22Rv1 (cell line): ENCODE data around the gene ADCY1.

Experiments
- H3K27ac ChIP-seq: fragments of 450-650 bp; 2 replicates; pipeline ENCODE4 v1.5.1; 2017
- ZFX ChIP-seq: fragments of 450-650 bp; IDR thresholded peaks from 2 replicates; pipeline ENCODE4 v1.6.1; 2017; ENCODE audit warnings: antibody characterized with exemption, borderline replicate concordance
- TF ChIP-seq, protein P1 (sequence below): fragments of 450-650 bp; IDR thresholded peaks from 2 replicates; pipeline ENCODE4 v1.5.1; 2017; ENCODE audit warnings: mild to moderate bottlenecking

Gene ADCY1

DNA sequence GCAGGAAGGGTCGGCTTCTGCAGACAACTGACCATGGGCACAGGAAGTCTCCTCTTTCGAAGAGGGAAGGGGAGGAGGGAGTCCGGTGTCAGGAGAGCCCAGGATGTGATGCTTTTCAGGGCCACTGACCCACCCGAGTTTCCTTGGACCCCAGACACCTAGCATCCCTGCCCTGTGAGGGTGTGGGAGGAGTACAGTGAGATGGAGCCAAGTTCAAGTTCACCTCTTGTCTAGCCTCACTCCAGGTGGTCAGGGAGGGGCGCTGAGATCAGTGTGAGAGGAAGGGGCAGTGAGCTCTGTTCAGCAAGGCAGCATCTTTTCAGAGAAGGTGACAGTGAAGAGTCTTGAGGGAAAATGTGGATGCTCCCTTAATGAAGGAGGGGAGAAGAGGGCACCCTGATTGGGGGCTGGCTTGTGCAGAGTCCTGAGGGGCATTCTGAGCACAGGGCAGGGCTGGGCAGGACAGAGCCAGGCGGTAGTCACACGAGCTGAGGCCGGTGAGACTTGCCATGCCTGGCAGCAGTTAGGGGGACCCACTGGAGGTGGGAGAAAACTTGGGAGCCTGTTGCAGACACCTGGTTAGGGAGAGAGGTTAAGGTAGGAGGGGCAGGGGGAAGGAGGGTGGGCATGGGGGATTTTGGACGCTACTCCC, 49.7 kb downstream of the ADCY1 start:
- TF ChIP-seq, protein P1, sequence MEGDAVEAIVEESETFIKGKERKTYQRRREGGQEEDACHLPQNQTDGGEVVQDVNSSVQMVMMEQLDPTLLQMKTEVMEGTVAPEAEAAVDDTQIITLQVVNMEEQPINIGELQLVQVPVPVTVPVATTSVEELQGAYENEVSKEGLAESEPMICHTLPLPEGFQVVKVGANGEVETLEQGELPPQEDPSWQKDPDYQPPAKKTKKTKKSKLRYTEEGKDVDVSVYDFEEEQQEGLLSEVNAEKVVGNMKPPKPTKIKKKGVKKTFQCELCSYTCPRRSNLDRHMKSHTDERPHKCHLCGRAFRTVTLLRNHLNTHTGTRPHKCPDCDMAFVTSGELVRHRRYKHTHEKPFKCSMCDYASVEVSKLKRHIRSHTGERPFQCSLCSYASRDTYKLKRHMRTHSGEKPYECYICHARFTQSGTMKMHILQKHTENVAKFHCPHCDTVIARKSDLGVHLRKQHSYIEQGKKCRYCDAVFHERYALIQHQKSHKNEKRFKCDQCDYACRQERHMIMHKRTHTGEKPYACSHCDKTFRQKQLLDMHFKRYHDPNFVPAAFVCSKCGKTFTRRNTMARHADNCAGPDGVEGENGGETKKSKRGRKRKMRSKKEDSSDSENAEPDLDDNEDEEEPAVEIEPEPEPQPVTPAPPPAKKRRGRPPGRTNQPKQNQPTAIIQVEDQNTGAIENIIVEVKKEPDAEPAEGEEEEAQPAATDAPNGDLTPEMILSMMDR = no peak
- TF ChIP-seq ZFX = no peak
- H3K27ac ChIP-seq = no peak overlapping the region

DNA sequence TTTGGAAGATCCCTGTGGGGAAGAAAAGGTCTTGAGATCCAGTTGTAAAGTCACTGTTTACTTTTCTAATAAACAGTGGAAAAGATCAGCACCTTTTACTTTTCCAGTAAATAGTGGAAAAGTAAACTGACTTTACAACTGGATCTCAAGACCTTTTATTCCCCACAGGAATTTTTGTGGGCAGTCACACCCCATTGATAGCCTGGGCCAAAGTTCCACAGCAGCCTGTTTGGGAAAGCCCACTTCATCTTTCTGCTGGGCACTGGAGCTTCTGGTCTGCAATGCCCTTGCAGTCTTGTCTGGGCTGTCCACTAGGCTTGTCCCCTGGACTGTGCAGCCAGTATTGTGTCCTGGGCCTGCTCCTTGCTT, 50.2 kb downstream of the ADCY1 start:
- TF ChIP-seq, protein P1 = no peak
- no peak for TF ChIP-seq ZFX
- no peak overlapping the region for H3K27ac ChIP-seq

DNA sequence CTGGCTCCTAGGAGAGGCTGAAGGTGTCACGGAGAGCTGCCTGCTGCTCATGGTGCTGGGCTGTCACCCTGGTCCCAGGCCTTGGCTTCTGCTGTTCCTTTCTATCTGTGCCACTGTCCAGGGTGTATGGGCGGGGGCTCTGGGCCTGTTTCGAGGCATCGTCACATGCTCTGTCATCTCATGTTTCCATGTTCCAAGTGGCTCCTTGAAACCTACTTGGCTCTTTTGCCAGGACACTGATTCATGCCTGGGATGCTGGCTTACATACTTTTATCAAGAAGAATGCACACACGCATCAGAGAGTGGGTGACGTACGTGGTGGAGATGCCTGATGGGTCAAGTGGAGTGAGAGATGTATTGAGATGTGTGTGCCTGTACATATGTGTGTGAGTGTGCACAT, 50.9 kb downstream of the ADCY1 start:
- TF ChIP-seq ZFX = no peak
- TF ChIP-seq, protein P1 = no peak
- H3K27ac ChIP-seq = no peak overlapping the region

DNA sequence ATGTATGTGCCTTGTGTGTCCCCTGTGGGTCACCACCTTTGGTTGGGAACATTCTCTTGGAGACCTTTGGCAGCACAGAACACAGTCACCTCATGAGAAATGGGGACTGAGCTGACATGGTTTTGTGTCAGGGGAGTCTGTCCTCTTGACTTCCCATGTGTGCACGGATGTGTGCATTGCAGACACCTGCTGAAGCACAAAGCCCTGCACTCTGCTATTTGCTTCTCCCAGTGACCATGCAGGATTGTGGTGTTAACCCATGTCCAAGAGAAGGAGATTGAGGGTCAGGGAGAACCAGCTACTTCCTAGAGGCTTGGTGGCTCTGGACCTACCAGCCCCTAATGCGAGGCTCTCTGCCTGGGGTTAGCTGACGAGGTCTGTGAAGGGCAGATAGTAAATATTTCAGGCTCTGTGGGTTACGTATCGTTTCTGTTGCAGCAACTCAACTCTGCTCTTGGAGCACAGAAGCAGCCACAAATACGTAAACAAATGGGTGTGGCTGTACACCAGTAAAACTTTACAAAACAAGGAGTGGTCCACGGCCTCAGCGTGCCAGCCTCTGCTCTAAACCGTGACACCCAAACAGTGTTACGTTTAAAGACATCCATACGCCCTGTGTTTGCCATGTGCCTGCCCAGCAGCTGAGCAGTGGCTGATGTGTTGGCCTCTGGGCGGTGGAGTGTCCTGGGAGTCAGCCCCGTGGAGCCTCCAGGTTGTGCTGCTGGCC, 51.7 kb downstream of the ADCY1 start:
- no peak for TF ChIP-seq ZFX
- TF ChIP-seq, protein P1 = no peak
- H3K27ac ChIP-seq = no peak overlapping the region

DNA sequence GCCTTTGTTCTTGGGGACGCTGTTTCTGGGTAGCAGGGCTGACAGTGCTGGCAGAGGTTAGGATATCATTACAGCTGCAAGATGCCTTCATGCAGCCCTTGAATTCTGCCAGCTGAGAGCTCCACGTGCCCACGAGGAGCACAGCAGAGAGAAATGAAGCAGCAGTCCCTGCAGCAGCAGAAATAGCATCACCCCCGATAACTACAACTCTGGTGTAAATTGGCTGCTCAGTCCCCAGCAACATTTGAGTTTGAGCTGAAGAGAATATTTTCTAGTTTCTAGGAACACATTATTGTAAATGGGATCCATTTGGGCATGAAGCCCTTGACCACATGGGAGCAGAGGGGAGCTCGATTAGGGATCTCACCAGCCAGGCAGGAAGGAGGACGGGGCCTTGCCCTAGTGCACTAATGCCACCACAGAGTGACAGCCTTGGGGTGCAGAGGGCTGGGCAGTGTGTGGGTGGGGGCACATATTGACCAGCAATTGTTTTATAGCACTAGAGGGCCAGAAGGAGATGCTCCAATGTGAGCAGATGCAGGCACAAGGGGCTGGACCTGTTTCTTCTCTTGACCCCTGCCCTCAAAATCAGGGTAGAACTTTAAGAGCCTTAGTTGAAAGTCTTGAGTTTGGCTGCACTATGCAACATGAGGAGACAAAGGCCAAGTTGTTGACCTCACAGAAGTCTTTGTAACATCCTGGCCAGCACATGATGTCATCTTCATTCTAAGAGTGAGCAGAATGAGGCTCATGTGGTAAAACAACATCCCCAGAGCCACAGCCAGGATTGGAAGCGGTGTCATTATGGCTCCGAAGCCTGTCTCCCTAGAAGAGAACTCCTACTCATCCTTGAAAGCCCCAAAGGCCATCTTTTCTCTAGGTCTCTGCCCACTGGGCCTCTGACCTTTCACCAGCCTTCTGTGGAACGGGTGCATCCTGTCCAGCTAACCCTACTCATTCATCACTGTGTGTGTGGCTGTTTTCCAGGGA, 52.6 kb downstream of the ADCY1 start:
- H3K27ac ChIP-seq = no peak overlapping the region
- TF ChIP-seq, protein P1 = no peak
- TF ChIP-seq ZFX = no peak

DNA sequence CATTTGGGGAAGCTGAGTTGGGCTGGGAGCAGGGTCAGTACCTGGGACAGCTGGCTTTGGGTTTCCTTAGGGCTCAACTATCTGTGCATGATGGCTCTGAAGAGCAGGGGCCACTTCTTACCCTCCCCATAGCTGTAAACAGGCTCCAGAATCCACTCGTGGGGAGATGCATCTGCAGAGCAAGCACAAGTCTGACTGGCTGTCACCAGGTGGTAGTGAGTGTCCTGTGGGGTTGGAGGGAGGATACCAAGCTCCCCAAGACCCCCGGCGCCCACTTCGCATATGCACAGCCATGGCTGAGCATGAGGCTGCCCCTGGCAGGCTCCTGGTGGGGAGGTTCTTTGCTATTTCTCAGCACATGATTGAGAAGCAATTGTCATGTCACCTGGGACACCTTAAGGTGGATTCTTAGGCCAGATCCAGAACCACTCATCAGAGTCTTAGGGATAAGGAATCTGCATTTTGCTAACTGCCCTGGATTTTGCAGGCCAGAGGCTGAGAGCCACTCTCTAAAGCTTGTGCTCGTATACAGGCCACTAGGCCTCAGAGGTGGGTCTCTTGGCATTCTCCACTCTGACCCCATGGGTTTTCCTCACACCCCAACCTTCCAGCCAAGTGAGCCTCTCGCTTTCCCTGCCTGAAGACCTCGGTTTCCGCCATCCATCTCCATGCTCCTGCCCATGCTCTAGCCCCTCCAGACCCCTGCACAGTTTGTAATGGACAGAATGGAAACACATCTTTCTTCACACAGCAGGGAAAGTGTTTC, 53.7 kb downstream of the ADCY1 start:
- TF ChIP-seq ZFX = no peak
- TF ChIP-seq, protein P1 = no peak
- no peak overlapping the region for H3K27ac ChIP-seq
